ENCODE results near the gene TMSB10. TPM values are rescaled to one million over a fixed set of nuclear protein-coding genes. Genes with fewer than 3 reads are reported as not detected.

TMSB10 gene
- total and polyA plus RNA-seq, 2 experiments from 2014 or later = 3,621 to 6,241 TPM

- WGBS, 2 experiments (ENCODE audit: low coverage in 1 of 2, low lambda C conversion rate in 2 of 2, missing lambda C conversion rate in 2 of 2) = 94 to 98% methylated on average over 2 of the region's 2 CpGs
- Histone ChIP-seq H3K9ac (no peak overlapping the region), H3K9me3 (ENCODE audit: low read depth) (no peaks in the 10 kb centered on the region), H3K4me2 (ENCODE audit: unreplicated experiment) (no peak overlapping the region), H2AFZ (peak overlapping the region; percentile 1), H3K9me2 (ENCODE audit: insufficient read depth) (no peaks in the 10 kb centered on the region), H3K27ac (peak overlapping the region; percentile 98), H4K20me1 (ENCODE audit: insufficient read depth) (no peaks in the 10 kb centered on the region), H3K4me3 (no peak overlapping the region), H3K27me3 (replicated peaks; ENCODE audit: insufficient read depth) (no peaks in the 10 kb centered on the region), H3K79me2 (ENCODE audit: insufficient read depth) (no peaks in the 10 kb centered on the region), H3F3A (ENCODE audit: insufficient read depth) (peaks cover 25% of the 10 kb centered on the region), H3K36me3 (ENCODE audit: low read depth) (no peaks in the 10 kb centered on the region), H3K4me1 (ENCODE audit: insufficient read depth) (peaks cover 21% of the 10 kb centered on the region)
- no peak for DNase-seq
- no peak for TF ChIP-seq EZH2 (IDR thresholded peaks at IDR 0.05; ENCODE audit: insufficient read depth, poor library complexity, severe bottlenecking)
- no peak for TF ChIP-seq EZH2phosphoT487 (IDR thresholded peaks at IDR 0.05; ENCODE audit: insufficient read depth, low read depth)
- in situ Hi-C loops (cut with MboI) = no loop called here
Measured at GRCh38 chr2:84918430-84918829, 13.0 kb downstream of the TMSB10 start.

- peak overlapping the region; percentile 91 for H3K4me2 ChIP-seq (ENCODE audit: unreplicated experiment)
- 0 to 1% methylated on average over 7 of the region's 7 CpGs for WGBS, 2 experiments (ENCODE audit: low coverage in 1 of 2, low lambda C conversion rate in 2 of 2, missing lambda C conversion rate in 2 of 2)
Measured at GRCh38 chr2:84919885-84920580, 14.6 kb downstream of the TMSB10 start.

GRCh38 chr2:84923009-84923408 lies 17.6 kb downstream of the TMSB10 start:
- H4K20me1 ChIP-seq (ENCODE audit: insufficient read depth) = no peaks in the 10 kb centered on the region
- H3K4me2 ChIP-seq (ENCODE audit: unreplicated experiment) = no peak overlapping the region
- no peaks in the 10 kb centered on the region for H3K9me2 ChIP-seq (ENCODE audit: insufficient read depth)
- no peak overlapping the region for H2AFZ ChIP-seq
- H3K9me3 ChIP-seq (ENCODE audit: low read depth) = no peaks in the 10 kb centered on the region
- peaks cover 37% of the 10 kb centered on the region for H3F3A ChIP-seq (ENCODE audit: insufficient read depth)
- H3K27ac ChIP-seq = no peak overlapping the region
- no peak for TF ChIP-seq EZH2phosphoT487 (IDR thresholded peaks at IDR 0.05; ENCODE audit: insufficient read depth, low read depth)
- TF ChIP-seq EZH2 (IDR thresholded peaks at IDR 0.05; ENCODE audit: insufficient read depth, poor library complexity, severe bottlenecking) = no peak
- no peaks in the 10 kb centered on the region for H3K36me3 ChIP-seq (ENCODE audit: low read depth)
- H3K4me3 ChIP-seq = no peak overlapping the region
- no peak overlapping the region for H3K9ac ChIP-seq
- in situ Hi-C loops (cut with MboI) = no loop called here
- DNase-seq = no peak
- no peaks in the 10 kb centered on the region for H3K27me3 ChIP-seq (replicated peaks; ENCODE audit: insufficient read depth)
- peaks cover 8% of the 10 kb centered on the region; the same call in 1 of the 2 replicates for H3K79me2 ChIP-seq (ENCODE audit: insufficient read depth)
- peaks cover 26% of the 10 kb centered on the region for H3K4me1 ChIP-seq (ENCODE audit: insufficient read depth)

More at GRCh38 chr2:84919885-84920580, 14.6 kb downstream of the TMSB10 start:
- no peaks in the 10 kb centered on the region for H3K36me3 ChIP-seq (ENCODE audit: low read depth)
- H2AFZ ChIP-seq = peak overlapping the region; percentile 54
- in situ Hi-C loops (cut with MboI) = no loop called here
- peak overlapping the region; percentile 98 for H3K27ac ChIP-seq
- peaks cover 21% of the 10 kb centered on the region for H3K4me1 ChIP-seq (ENCODE audit: insufficient read depth)
- peaks cover 34% of the 10 kb centered on the region for H3F3A ChIP-seq (ENCODE audit: insufficient read depth)
- no peaks in the 10 kb centered on the region for H3K9me3 ChIP-seq (ENCODE audit: low read depth)
- no peaks in the 10 kb centered on the region for H3K9me2 ChIP-seq (ENCODE audit: insufficient read depth)
- DNase-seq = peak; percentile 98
- peak overlapping the region; percentile 85 for H3K9ac ChIP-seq
- peak overlapping the region; percentile 57 for H3K4me3 ChIP-seq
- no peaks in the 10 kb centered on the region for H3K27me3 ChIP-seq (replicated peaks; ENCODE audit: insufficient read depth)
- H4K20me1 ChIP-seq (ENCODE audit: insufficient read depth) = no peaks in the 10 kb centered on the region
- no peaks in the 10 kb centered on the region for H3K79me2 ChIP-seq (ENCODE audit: insufficient read depth)
- no peak for TF ChIP-seq EZH2 (IDR thresholded peaks at IDR 0.05; ENCODE audit: insufficient read depth, poor library complexity, severe bottlenecking)
- TF ChIP-seq EZH2phosphoT487 (IDR thresholded peaks at IDR 0.05; ENCODE audit: insufficient read depth, low read depth) = no peak

GRCh38 chr2:84924173-84925106 lies 19.0 kb downstream of the TMSB10 start:
- peaks cover 14% of the 10 kb centered on the region for H3K4me1 ChIP-seq (ENCODE audit: insufficient read depth)
- no peaks in the 10 kb centered on the region for H4K20me1 ChIP-seq (ENCODE audit: insufficient read depth)
- peaks cover 10% of the 10 kb centered on the region; the same call in 1 of the 2 replicates for H3K79me2 ChIP-seq (ENCODE audit: insufficient read depth)
- no peak for TF ChIP-seq EZH2phosphoT487 (IDR thresholded peaks at IDR 0.05; ENCODE audit: insufficient read depth, low read depth)
- TF ChIP-seq EZH2 (IDR thresholded peaks at IDR 0.05; ENCODE audit: insufficient read depth, poor library complexity, severe bottlenecking) = no peak
- H3K4me2 ChIP-seq (ENCODE audit: unreplicated experiment) = peak overlapping the region; percentile 30
- in situ Hi-C loops (cut with MboI) = no loop called here
- H3K4me3 ChIP-seq = peak overlapping the region; percentile 30
- DNase-seq = peak; percentile 55
- no peaks in the 10 kb centered on the region for H3K27me3 ChIP-seq (replicated peaks; ENCODE audit: insufficient read depth)
- H3K27ac ChIP-seq = peak overlapping the region; percentile 44
- H3F3A ChIP-seq (ENCODE audit: insufficient read depth) = peaks cover 22% of the 10 kb centered on the region
- 42 to 46% methylated on average over 9 of the region's 9 CpGs for WGBS, 2 experiments (ENCODE audit: low coverage in 1 of 2, low lambda C conversion rate in 2 of 2, missing lambda C conversion rate in 2 of 2)
- H2AFZ ChIP-seq = peak overlapping the region; percentile 63
- peak overlapping the region; percentile 8 for H3K9ac ChIP-seq
- no peaks in the 10 kb centered on the region for H3K9me2 ChIP-seq (ENCODE audit: insufficient read depth)
- no peaks in the 10 kb centered on the region for H3K36me3 ChIP-seq (ENCODE audit: low read depth)
- no peaks in the 10 kb centered on the region for H3K9me3 ChIP-seq (ENCODE audit: low read depth)
